GM21526 (cell line): ENCODE data around the gene LYL1.

Experiments used
- ATAC-seq: cut with Tn5 transposase; IDR thresholded peaks from one replicate; pipeline ENCODE4 v1.9.1; 2021; ENCODE audit warnings: moderate library complexity; ENCODE audit not compliant: unreplicated experiment, low FRiP score

Gene LYL1

DNA sequence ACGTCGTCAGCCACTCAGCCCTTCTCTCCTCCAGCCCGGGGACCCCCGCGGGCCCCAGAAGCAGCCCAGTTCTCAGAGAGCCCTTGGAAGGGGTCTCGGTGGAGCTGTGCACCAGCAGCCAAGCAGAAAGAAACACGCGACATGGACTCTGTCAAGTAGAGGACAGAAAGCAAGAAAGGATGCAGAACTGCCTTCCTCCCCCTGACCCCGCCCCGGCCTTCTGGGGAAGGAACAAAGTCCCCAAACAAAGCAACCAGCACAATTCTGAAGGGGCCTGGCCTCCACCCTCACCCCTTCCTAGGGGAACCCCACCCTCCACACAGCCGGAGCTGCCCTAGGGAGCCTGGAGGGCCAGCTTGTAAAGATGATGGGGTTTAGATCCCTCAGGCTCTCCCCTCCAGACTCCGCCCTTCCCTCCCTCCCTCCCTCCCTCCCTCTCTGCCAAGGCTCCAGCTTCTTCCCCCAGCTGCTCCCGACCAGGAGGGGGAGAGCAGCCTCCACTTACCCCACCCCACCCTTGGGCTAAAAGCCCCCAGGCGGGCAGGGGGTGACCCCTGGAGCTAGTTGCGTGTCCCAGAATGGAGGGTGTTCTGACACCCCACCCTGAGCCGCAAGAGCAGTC, 7.8 kb downstream of the LYL1 start:
- ATAC-seq, result no peak

- no peak for ATAC-seq
Measured at GRCh38 chr19:13094106-13094504, 8.6 kb downstream of the LYL1 start.

GRCh38 chr19:13093407-13094105, 9.1 kb downstream of the LYL1 start:
- ATAC-seq, result no peak

GRCh38 chr19:13092606-13093235, 9.9 kb downstream of the LYL1 start:
- no peak for ATAC-seq

DNA sequence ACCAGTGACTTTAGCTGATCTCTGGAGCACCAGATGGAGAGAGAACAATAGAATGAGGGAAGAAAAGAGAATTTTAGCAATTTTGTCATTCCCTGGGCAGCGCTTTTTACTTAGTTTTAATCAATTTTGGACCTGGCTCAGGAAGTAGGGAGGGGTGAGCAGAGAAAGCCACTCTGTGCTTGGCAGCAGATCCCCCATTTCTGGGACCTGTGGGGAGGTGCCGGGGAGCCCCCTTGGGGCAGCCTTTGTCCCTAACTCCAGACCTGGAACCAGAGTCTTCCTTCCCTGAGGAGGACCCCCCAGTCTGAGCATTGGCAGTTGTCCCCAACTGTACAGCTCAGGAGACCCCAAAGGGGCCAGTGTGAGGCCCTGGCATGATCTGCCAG, 10.5 kb downstream of the LYL1 start:
- no peak for ATAC-seq

- ATAC-seq, result no peak
Measured at GRCh38 chr19:13091400-13092157, 11.1 kb downstream of the LYL1 start.

DNA sequence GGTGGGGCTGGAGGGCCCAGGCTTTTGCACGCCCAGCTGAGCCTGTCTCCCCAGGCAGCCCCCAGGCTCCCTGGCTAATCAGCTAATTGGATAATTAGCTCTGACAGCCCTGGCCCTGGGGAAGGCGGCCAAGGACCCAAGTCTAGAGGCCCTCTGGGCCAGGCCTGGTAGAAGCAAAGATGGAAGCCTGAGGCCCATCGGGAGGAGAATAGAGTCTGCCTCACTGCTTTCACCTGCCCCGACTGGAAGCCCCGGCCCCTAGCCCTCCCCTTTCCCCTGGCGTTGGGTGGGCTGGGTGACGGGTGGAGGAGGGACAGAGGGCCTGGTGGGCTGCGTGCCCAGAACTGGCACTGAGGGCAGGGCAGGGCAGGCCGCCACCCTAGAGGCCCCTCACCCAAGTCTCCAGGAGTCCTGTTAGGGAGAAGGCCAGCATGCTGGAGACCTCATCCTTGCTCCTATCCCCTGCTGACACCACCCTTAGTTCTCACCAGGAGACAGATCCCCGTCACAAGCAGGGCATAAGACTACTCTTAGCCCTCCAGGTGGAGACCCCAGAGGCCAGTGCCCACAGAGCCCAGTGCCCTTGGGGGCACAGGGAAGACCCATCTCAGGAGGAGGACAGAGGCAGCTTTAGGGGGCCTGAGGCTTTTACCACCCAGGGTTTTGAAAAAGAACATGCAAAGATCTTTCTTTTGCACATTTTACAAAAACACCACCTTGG, 12.0 kb downstream of the LYL1 start:
- no peak for ATAC-seq

DNA sequence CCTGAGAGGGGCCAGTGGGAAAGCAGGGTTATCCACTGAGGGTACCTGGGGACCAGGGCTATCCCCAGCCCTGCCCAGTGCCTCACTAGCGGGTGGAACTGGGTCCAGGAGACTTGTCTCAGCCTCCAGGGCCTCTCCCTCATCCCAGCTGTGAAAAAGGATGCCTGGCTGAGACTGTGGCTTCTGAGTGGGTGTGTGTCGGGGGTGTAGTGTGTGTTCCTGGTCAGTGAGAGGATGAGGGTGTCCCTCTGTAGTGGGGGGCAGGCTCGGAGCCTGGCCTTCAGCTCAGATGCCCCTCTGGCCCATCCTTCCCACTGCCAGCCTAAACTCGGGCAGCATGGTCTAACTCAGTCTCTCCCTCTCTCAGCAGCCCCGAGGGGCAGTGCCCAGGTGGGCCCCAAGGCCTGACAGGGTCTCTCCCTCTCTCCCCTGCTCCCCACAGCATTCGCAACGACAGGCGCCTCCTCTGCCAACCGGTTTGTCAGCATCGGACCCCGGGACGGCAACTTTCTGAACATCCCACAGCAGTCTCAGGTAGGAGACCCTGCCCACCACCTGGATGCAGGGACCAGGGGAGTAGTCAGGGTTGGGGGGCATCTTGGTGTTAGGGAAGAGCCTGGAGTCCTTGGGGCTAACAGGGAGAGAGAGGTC, 12.7 kb downstream of the LYL1 start:
- ATAC-seq, result no peak

GRCh38 chr19:13089139-13089856, 13.4 kb downstream of the LYL1 start:
- ATAC-seq, result no peak

DNA sequence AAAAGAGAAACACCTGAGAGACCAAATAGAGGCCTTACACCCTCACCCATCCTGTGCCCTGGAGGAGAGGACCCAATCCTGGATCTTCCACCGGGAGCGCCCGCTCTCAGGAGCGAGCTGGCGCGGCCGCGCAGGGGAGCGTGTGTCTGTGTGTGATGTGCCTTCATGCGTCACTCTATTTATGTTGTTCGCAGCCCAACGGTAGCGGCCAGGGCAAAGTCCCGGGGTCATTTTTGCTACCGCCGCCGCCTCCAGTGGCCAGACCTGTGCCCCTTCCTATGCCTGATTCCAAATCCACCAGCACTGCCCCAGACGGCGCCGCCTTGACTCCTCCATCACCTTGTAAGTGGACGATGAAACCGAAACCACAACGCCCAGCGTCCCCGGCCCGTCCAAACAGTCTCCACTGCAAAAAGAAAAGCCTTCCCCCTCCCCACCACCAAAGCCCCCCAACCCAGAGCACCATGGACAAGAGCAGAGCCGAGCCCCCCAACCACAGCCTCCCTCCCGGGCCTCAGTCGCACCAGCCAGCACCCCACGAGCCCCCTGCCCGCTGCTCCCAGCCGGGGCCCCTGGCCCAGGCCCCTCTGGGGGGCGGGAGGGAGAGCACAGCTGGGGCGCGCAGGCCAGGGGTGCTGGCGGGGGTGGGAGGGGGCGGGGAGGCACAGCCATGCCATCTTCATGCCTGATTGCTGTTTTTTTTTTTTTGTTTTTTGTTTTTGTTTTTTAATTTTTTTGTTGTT, 14.7 kb downstream of the LYL1 start:
- no peak for ATAC-seq

- no peak for ATAC-seq
Measured at GRCh38 chr19:13087295-13087694, 15.4 kb downstream of the LYL1 start.

DNA sequence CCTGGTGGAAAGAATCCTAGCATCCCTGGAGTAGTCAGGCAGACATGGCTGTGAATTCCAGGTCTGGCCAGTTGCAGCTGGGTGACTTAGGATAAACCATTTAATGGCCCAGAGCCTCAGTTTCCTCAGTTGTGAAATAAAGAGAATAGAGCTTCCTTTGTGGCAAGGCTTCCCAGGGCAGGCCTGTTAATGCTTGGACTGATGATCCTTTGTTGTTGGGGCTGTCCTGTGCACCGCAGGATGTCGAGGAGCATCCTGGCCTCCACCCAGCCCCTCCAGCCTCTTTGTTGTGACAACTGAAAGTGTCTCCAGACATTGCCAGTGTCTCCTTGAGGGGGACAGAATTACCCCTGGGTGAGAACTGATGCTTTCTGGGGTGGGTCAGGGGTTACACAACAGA, 16.3 kb downstream of the LYL1 start:
- no peak for ATAC-seq

DNA sequence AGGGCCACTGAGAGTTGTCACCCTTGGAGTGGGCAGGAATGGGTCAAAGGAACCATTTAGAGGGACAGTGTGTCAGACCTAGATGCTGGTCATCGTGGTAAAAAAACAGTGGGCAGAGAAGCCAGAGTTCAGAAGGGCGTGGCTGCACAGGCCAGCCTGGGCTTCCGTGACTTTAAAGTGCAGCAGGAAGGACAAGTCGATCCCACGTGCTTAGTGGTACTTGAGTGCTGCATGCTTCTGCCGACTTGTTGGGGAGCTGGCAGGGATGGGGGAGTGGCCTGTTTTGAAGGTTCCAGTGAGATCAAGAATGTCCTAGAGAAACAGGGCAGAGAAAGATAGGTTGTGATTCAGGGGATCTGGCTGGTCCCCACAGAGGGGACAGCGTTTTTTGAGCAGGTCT, 17.0 kb downstream of the LYL1 start:
- no peak for ATAC-seq

DNA sequence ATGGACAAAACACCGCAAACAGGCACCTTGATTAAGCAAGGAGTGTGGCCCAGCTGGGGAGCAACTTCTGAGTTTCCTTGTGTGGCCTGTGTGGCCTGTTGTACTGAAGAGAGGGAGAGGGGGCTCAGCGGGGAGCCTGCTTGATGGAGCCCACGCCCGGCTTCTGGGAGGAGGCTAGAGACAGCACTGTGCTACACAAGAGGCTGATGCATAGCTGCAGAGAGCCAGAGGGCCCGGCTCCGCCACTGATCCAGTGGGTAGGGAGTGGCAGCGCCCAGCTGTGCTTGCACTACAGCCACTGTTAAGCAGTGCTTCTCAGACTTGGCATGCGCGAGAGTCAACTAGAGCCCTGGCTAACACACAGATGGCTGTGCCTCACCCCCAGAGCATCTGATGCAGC, 19.0 kb downstream of the LYL1 start:
- no peak for ATAC-seq

- no peak for ATAC-seq
Measured at GRCh38 chr19:13083008-13083404, 19.7 kb downstream of the LYL1 start.

- no peak for ATAC-seq
Measured at GRCh38 chr19:13082192-13083007, 20.3 kb downstream of the LYL1 start.

- ATAC-seq, result no peak
Measured at GRCh38 chr19:13079542-13079986, 23.1 kb downstream of the LYL1 start.
